ENCODE results near the gene TMEM240. TPM values are rescaled to one million over a fixed set of nuclear protein-coding genes. Genes with fewer than 3 reads are reported as not detected.

The TMEM240 gene
- total RNA-seq, 4 donors from 2014 or later = 9.4 to 16.3 TPM; not detected in 2

DNA sequence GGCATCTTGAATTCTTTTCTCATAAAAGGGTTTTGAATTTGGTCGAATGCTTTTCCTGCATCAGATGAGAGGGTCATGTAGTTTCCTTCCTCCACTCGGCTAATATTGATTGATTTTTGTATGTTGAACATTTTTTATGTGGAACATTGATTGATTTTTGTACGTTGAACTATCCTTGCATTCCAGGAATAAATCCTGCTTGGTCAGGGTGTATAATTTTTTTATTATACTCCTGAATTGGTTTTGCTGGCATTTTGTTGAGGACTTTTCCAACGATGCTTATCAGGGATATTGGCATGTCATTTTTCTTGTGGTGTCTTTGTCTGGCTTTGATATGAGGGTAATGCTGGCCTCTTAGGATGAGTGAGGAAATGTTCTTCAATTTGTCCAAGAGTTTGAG lies 8.5 kb downstream of the TMEM240 start:
- intact Hi-C loops (cut with DNase I; ENCODE audit: low total_unique reads) = no loop called here
- Histone ChIP-seq H3K27ac (no peak overlapping the region), H3K36me3 (no peaks in the 10 kb centered on the region), H3K4me3 (no peak overlapping the region), H3K27me3 (no peaks in the 10 kb centered on the region), H3K9me3 (peaks cover 0 to 4% of the 10 kb centered on the region in 2 donors), H3K4me1 (no peaks in the 10 kb centered on the region)
- no peak for TF ChIP-seq POLR2A (IDR thresholded peaks at IDR 0.05)
- TF ChIP-seq, protein P1, sequence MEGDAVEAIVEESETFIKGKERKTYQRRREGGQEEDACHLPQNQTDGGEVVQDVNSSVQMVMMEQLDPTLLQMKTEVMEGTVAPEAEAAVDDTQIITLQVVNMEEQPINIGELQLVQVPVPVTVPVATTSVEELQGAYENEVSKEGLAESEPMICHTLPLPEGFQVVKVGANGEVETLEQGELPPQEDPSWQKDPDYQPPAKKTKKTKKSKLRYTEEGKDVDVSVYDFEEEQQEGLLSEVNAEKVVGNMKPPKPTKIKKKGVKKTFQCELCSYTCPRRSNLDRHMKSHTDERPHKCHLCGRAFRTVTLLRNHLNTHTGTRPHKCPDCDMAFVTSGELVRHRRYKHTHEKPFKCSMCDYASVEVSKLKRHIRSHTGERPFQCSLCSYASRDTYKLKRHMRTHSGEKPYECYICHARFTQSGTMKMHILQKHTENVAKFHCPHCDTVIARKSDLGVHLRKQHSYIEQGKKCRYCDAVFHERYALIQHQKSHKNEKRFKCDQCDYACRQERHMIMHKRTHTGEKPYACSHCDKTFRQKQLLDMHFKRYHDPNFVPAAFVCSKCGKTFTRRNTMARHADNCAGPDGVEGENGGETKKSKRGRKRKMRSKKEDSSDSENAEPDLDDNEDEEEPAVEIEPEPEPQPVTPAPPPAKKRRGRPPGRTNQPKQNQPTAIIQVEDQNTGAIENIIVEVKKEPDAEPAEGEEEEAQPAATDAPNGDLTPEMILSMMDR (IDR thresholded peaks at IDR 0.05) = no peak
- DNase-seq = no peak

- H3K9me3 ChIP-seq = peaks cover 0 to 4% of the 10 kb centered on the region in 2 donors
- DNase-seq = no peak
- H3K27me3 ChIP-seq = no peaks in the 10 kb centered on the region
- H3K4me3 ChIP-seq = no peak overlapping the region
- H3K4me1 ChIP-seq = no peaks in the 10 kb centered on the region
- H3K36me3 ChIP-seq = no peaks in the 10 kb centered on the region
- no peak overlapping the region for H3K27ac ChIP-seq
- TF ChIP-seq, protein P1 (IDR thresholded peaks at IDR 0.05) = no peak
- intact Hi-C loops (cut with DNase I; ENCODE audit: low total_unique reads) = no loop called here
Observed at GRCh38 chr1:1529936-1530335, 10.5 kb downstream of the TMEM240 start.

DNA sequence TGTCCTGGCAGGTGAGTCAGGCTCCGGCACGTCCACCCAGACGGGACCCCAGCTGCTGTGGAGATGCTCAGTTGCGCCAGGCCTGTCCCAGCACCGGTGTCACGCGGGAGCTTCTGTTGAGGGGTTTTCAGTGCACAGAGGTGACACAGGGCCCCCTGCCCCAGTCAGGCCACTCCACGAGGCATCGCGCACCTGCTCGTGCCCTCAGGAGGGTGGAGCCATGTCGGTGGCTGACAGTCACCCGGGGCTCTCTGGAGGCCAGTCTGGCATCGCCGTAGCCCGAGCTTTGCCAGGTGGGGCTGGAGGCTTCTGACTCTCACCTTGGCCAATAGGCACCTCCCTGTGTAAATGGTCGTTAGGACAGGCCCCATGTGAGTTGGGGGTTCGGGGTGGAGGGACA lies 11.1 kb downstream of the TMEM240 start:
- no peak overlapping the region for H3K27ac ChIP-seq
- TF ChIP-seq POLR2A (IDR thresholded peaks at IDR 0.05) = no peak
- TF ChIP-seq, protein P1 (IDR thresholded peaks at IDR 0.05) = no peak
- DNase-seq = no peak
- no peaks in the 10 kb centered on the region for H3K27me3 ChIP-seq
- H3K36me3 ChIP-seq = no peaks in the 10 kb centered on the region
- no peak overlapping the region for H3K4me3 ChIP-seq
- H3K4me1 ChIP-seq = no peaks in the 10 kb centered on the region
- intact Hi-C loops (cut with DNase I; ENCODE audit: low total_unique reads) = no loop called here
- H3K9me3 ChIP-seq = peaks cover 0 to 4% of the 10 kb centered on the region in 2 donors

- Histone ChIP-seq H3K36me3 (no peaks in the 10 kb centered on the region), H3K9me3 (peaks cover 0 to 4% of the 10 kb centered on the region in 2 donors)
- intact Hi-C loops (cut with DNase I; ENCODE audit: low total_unique reads) = no loop called here
Observed at GRCh38 chr1:1528301-1529267, 11.8 kb downstream of the TMEM240 start.

More at GRCh38 chr1:1528301-1529267, 11.8 kb downstream of the TMEM240 start:
- Histone ChIP-seq H3K4me3 (no peak overlapping the region), H3K4me1 (no peaks in the 10 kb centered on the region), H3K27ac (no peak overlapping the region), H3K27me3 (no peaks in the 10 kb centered on the region)
- DNase-seq = no peak
- TF ChIP-seq, protein P1 (IDR thresholded peaks at IDR 0.05) = no peak
- no peak for TF ChIP-seq POLR2A (IDR thresholded peaks at IDR 0.05)
